HepG2 (cell line): ENCODE results near the gene PRKCZ. TPM values are rescaled to one million over a fixed set of nuclear protein-coding genes. Genes with fewer than 3 reads are reported as not detected.

Experiments used
- ARNT2 ChIP-seq: sonication (generic); formaldehyde crosslinking; IDR thresholded peaks from 2 replicates; pipeline ENCODE4 v1.8.0; 2022; ENCODE audit warnings: mild to moderate bottlenecking, low read depth, missing genetic modification reagents, moderate library complexity
- EHMT2 ChIP-seq: fragments of 200-600 bp; sonication (generic); IDR thresholded peaks from 2 replicates; pipeline ENCODE4 v1.7.0; 2017; ENCODE audit warnings: antibody characterized with exemption, low read depth, low read length, borderline replicate concordance
- ELF4 ChIP-seq: sonication (generic); formaldehyde crosslinking; IDR thresholded peaks from 2 replicates; pipeline ENCODE4 v1.5.0; 2020; ENCODE audit warnings: missing genetic modification reagents, mild to moderate bottlenecking, moderate library complexity, borderline replicate concordance
- HOXA3 ChIP-seq: sonication (generic); formaldehyde crosslinking; IDR thresholded peaks from 2 replicates; pipeline ENCODE4 v1.5.0; 2020; ENCODE audit warnings: missing genetic modification reagents
- MATR3 ChIP-seq: sonication (generic); formaldehyde crosslinking; IDR thresholded peaks from 2 replicates; pipeline ENCODE4 v1.4.0; 2020; ENCODE audit warnings: missing genetic modification reagents
- POGZ ChIP-seq: sonication (generic); formaldehyde crosslinking; IDR thresholded peaks from 2 replicates; pipeline ENCODE4 v1.4.0; 2020; ENCODE audit warnings: mild to moderate bottlenecking, missing genetic modification reagents
- TCF7 ChIP-seq: sonication (generic); IDR thresholded peaks from 2 replicates; pipeline ENCODE4 v1.6.1; 2016; ENCODE audit warnings: antibody characterized with exemption, low read depth
- ZKSCAN8 ChIP-seq: IDR thresholded peaks from 2 replicates; pipeline ENCODE4 v1.6.1; 2016; ENCODE audit warnings: borderline replicate concordance, missing genetic modification reagents, missing compliant biosample characterization
- ZNF225 ChIP-seq: sonication (generic); formaldehyde crosslinking; IDR thresholded peaks from 2 replicates; pipeline ENCODE4 v1.4.0; 2020; ENCODE audit warnings: mild to moderate bottlenecking, missing genetic modification reagents
- ZNF34 ChIP-seq: sonication (generic); formaldehyde crosslinking; IDR thresholded peaks from 2 replicates; pipeline ENCODE4 v1.4.0; 2020; ENCODE audit warnings: mild to moderate bottlenecking, missing genetic modification reagents, borderline replicate concordance
- ZNF354B ChIP-seq: sonication (generic); formaldehyde crosslinking; IDR thresholded peaks from 2 replicates; pipeline ENCODE4 v1.8.0; 2022; ENCODE audit warnings: mild to moderate bottlenecking, missing genetic modification reagents
- ZNF367 ChIP-seq: sonication (generic); formaldehyde crosslinking; IDR thresholded peaks from 2 replicates; pipeline ENCODE4 v1.4.0; 2020; ENCODE audit warnings: missing genetic modification reagents, borderline replicate concordance
- ZNF572 ChIP-seq: sonication (generic); formaldehyde crosslinking; IDR thresholded peaks from 2 replicates; pipeline ENCODE4 v1.5.1; 2020; ENCODE audit warnings: mild to moderate bottlenecking, missing genetic modification reagents
- polyA plus RNA-seq, 8 experiments: library from polyadenylated mRNA; depleted of rRNA in 3 of 8; stranded (reverse) in 7 of 8; unstranded in 1 of 8; fragments of >200 nt; fragmentation: Illumina TruSeq in 4 of 8; extraction: Trizol in 4 of 8; gene quantifications; 2 replicates each; pipeline versions ENCODE4 v1.2.1 to v1.2.3, GENCODE V29; 2011 to 2016; ENCODE audit warnings: low read depth in 4 of 8, missing spikeins in 1 of 8, mixed read lengths in 1 of 8; ENCODE audit not compliant: insufficient read depth in 1 of 8
- total RNA-seq, 5 experiments: library from RNA; depleted of rRNA; stranded (reverse); fragments of >200 nt; fragmentation: Illumina TruSeq; extraction: Trizol; gene quantifications; 2 replicates each; pipeline ENCODE4 v1.2.3, GENCODE V29; 2016; ENCODE audit warnings: low read depth in 1 of 5
- TF ChIP-seq, protein P1 (sequence below), 2 experiments: fragments of 450-650 bp in 1 of 2; sonication (generic) in 1 of 2; formaldehyde crosslinking in 1 of 2; IDR thresholded peaks; 2 replicates each; pipeline versions ENCODE4 v1.6.1 to v1.8.0; 2016 to 2022; ENCODE audit warnings: antibody characterized with exemption in 1 of 2, mild to moderate bottlenecking in 1 of 2, missing genetic modification reagents in 1 of 2

Gene PRKCZ
- total and polyA plus RNA-seq, 2 of the 13 experiments (the other 11 are each of a cell fraction or from before 2014, with no cell fraction given), result 34.7 to 85.2 TPM

DNA sequence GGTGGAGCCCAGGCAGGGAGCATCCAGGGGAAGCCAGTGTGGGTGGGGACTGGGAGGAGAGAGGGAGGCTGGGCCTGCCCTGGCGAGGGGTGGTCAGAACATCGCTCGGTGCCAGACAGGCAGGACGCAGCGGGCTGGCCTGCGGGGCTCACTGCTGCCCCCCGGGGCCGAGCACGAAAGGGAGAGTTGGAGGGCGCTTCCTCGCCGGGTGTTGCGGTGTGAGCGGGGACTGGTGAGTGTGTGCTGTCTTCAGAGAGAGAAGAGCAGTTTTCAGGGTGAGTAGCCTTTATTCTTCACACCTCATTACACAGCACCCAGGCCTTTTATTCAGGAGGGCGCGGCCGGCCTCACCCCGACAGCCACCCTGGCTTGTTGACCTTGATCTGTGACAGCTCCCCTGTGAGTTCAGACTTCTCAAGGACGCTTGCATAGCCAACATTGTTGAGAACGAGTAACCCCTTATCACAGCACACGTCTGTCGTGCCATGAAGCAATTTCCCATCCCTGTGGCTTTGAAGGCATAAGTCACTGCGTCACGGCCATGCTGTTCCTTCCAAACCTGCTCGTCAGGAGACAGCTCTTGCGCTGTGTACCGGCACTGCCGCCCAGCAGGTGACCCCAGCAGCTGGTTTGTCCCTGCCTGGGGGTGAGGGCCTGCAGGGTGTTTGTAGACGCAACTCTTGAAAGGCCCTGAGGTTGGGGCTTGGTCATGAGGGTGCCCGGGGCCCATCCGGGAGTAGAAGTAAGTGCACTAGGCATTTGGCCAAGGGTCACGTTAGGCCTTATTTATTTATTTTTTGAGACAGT is 54.6 kb downstream of the PRKCZ start (continued):
- TF ChIP-seq MATR3 (CRISPR knock-in tag) (no peak), ZNF34 (CRISPR knock-in tag) (no peak), POGZ (CRISPR knock-in tag) (no peak), EHMT2 (no peak), ZNF367 (CRISPR knock-in tag) (no peak), ZNF572 (CRISPR knock-in tag) (no peak; the same call in 1 of the 2 replicates), ZKSCAN8 (CRISPR knock-in tag) (no peak), ZNF225 (CRISPR knock-in tag) (no peak), HOXA3 (CRISPR knock-in tag) (peak; percentile 81), TCF7 (peak; percentile 38; the same call in 1 of the 2 replicates), ZNF354B (CRISPR knock-in tag) (no peak), ELF4 (CRISPR knock-in tag) (no peak), ARNT2 (CRISPR knock-in tag) (peak; percentile 72; the same call in 1 of the 2 replicates)
- TF ChIP-seq, protein P1, sequence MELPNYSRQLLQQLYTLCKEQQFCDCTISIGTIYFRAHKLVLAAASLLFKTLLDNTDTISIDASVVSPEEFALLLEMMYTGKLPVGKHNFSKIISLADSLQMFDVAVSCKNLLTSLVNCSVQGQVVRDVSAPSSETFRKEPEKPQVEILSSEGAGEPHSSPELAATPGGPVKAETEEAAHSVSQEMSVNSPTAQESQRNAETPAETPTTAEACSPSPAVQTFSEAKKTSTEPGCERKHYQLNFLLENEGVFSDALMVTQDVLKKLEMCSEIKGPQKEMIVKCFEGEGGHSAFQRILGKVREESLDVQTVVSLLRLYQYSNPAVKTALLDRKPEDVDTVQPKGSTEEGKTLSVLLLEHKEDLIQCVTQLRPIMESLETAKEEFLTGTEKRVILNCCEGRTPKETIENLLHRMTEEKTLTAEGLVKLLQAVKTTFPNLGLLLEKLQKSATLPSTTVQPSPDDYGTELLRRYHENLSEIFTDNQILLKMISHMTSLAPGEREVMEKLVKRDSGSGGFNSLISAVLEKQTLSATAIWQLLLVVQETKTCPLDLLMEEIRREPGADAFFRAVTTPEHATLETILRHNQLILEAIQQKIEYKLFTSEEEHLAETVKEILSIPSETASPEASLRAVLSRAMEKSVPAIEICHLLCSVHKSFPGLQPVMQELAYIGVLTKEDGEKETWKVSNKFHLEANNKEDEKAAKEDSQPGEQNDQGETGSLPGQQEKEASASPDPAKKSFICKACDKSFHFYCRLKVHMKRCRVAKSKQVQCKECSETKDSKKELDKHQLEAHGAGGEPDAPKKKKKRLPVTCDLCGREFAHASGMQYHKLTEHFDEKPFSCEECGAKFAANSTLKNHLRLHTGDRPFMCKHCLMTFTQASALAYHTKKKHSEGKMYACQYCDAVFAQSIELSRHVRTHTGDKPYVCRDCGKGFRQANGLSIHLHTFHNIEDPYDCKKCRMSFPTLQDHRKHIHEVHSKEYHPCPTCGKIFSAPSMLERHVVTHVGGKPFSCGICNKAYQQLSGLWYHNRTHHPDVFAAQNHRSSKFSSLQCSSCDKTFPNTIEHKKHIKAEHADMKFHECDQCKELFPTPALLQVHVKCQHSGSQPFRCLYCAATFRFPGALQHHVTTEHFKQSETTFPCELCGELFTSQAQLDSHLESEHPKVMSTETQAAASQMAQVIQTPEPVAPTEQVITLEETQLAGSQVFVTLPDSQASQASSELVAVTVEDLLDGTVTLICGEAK (IDR thresholded peaks at IDR 0.05), result no peak
- TF ChIP-seq, protein P1 (CRISPR knock-in tag; IDR thresholded peaks at IDR 0.05), result 0 out of 2 replicates have a peak, but pooled peaks have one; percentile 36
